OCI-LY1 (cell line): ENCODE data around the gene SLX4IP.

Experiments used
- H2AFZ ChIP-seq: fragments of 200-600 bp; sonication (generic), shearing (Covaris generic); 2 replicates; pipeline ENCODE4 v1.6.0; 2014; ENCODE audit warnings: antibody characterized with exemption, mild to moderate bottlenecking, low read length
- H3F3A ChIP-seq: fragments of 200-600 bp; sonication (generic), shearing (Covaris generic); 2 replicates; pipeline ENCODE4 v1.6.0; 2014; ENCODE audit warnings: mild to moderate bottlenecking, antibody characterized with exemption, low read length, moderate library complexity; ENCODE audit not compliant: insufficient read depth
- H3K27ac ChIP-seq: fragments of 200-600 bp; sonication (generic); 2 replicates; pipeline ENCODE4 v1.5.1; 2014; ENCODE audit warnings: low read length, mixed run types, mild to moderate bottlenecking, low read depth; ENCODE audit not compliant: poor library complexity, severe bottlenecking
- H3K27me3 ChIP-seq: fragments of 200-600 bp; sonication (generic); 2 replicates; pipeline ENCODE4 v1.6.0; 2014; ENCODE audit warnings: antibody characterized with exemption, mild to moderate bottlenecking, low read length, moderate library complexity; ENCODE audit not compliant: insufficient read depth
- H3K36me3 ChIP-seq: fragments of 200-600 bp; sonication (generic); 2 replicates; pipeline ENCODE4 v1.6.1; 2014; ENCODE audit warnings: mild to moderate bottlenecking, antibody characterized with exemption, low read length, moderate library complexity, mixed read lengths; ENCODE audit not compliant: insufficient read depth
- H3K4me1 ChIP-seq: fragments of 200-600 bp; sonication (generic); 2 replicates; pipeline ENCODE4 v1.5.1; 2014; ENCODE audit warnings: mild to moderate bottlenecking, low read length, moderate library complexity; ENCODE audit not compliant: insufficient read depth, severe bottlenecking
- H3K4me2 ChIP-seq: fragments of 200-600 bp; sonication (generic), shearing (Covaris generic); 2 replicates; pipeline ENCODE4 v1.6.1; 2014; ENCODE audit warnings: low read length
- H3K4me3 ChIP-seq: fragments of 200-600 bp; sonication (generic); 2 replicates; pipeline ENCODE4 v1.5.1; 2014; ENCODE audit warnings: low read length, low read depth, mild to moderate bottlenecking, mixed read lengths; ENCODE audit not compliant: poor library complexity, severe bottlenecking
- H3K79me2 ChIP-seq: fragments of 200-600 bp; shearing (Covaris generic); 2 replicates; pipeline ENCODE4 v1.6.1; 2016; ENCODE audit warnings: mixed run types, low read length, mixed read lengths; ENCODE audit not compliant: insufficient read depth
- H3K9ac ChIP-seq: fragments of 200-600 bp; sonication (generic), shearing (Covaris generic); 2 replicates; pipeline ENCODE4 v1.6.1; 2014; ENCODE audit warnings: mild to moderate bottlenecking, low read length, mixed read lengths
- H3K9me2 ChIP-seq: fragments of 200-600 bp; sonication (generic), shearing (Covaris generic); 2 replicates; pipeline ENCODE4 v1.6.1; 2014; ENCODE audit warnings: low read depth, mild to moderate bottlenecking, low read length, mixed read lengths
- H3K9me3 ChIP-seq: fragments of 200-600 bp; shearing (Covaris generic); 2 replicates; pipeline ENCODE4 v1.6.1; 2014; ENCODE audit warnings: low read length, mixed read lengths
- H4K20me1 ChIP-seq: fragments of 200-600 bp; sonication (generic), shearing (Covaris generic); 2 replicates; pipeline ENCODE4 v1.6.0; 2016; ENCODE audit warnings: mild to moderate bottlenecking, low read length; ENCODE audit not compliant: insufficient read depth
- CTCF ChIP-seq: fragments of 200-600 bp; sonication (generic), shearing (Covaris generic); IDR thresholded peaks from 2 replicates; pipeline ENCODE4 v1.5.1; 2017; ENCODE audit warnings: mild to moderate bottlenecking, antibody characterized with exemption, low read length, moderate library complexity, mixed read lengths
- EZH2 ChIP-seq: fragments of 200-600 bp; sonication (generic), shearing (Covaris generic); IDR thresholded peaks from 2 replicates; pipeline ENCODE4 v1.8.0; 2017; ENCODE audit warnings: borderline replicate concordance, mixed run types, mild to moderate bottlenecking, antibody characterized with exemption, low read length, moderate library complexity, mixed read lengths

SLX4IP gene

GRCh38 chr20:10465135-10465534, 30.0 kb downstream of the SLX4IP start:
- Histone ChIP-seq H3K4me1 (no peaks in the 10 kb centered on the region), H3K36me3 (peaks cover 10% of the 10 kb centered on the region), H3K27me3 (no peaks in the 10 kb centered on the region), H3K9ac (no peak overlapping the region), H3K9me2 (no peaks in the 10 kb centered on the region), H2AFZ (no peak overlapping the region), H3F3A (no peaks in the 10 kb centered on the region), H4K20me1 (no peaks in the 10 kb centered on the region), H3K4me2 (no peak overlapping the region), H3K79me2 (no peaks in the 10 kb centered on the region), H3K9me3 (no peaks in the 10 kb centered on the region), H3K4me3 (no peak overlapping the region), H3K27ac (no peak overlapping the region)
- TF ChIP-seq EZH2 (no peak), CTCF (no peak)

- Histone ChIP-seq H3K79me2 (no peaks in the 10 kb centered on the region), H3K36me3 (peaks cover 3% of the 10 kb centered on the region), H3K9ac (no peak overlapping the region)
Observed at GRCh38 chr20:10466325-10466724, 31.2 kb downstream of the SLX4IP start.

GRCh38 chr20:10466855-10467254, 31.8 kb downstream of the SLX4IP start:
- Histone ChIP-seq H3K9ac (no peak overlapping the region), H3K27ac (no peak overlapping the region)

More at GRCh38 chr20:10466325-10466724, 31.2 kb downstream of the SLX4IP start:
- no peak overlapping the region for H3K27ac ChIP-seq
- no peak overlapping the region for H2AFZ ChIP-seq
- H3F3A ChIP-seq = no peaks in the 10 kb centered on the region
- H3K4me1 ChIP-seq = no peaks in the 10 kb centered on the region
- TF ChIP-seq CTCF (no peak), EZH2 (no peak)
- H3K9me2 ChIP-seq = no peaks in the 10 kb centered on the region
- no peak overlapping the region for H3K4me3 ChIP-seq
- H3K27me3 ChIP-seq = no peaks in the 10 kb centered on the region
- H4K20me1 ChIP-seq = no peaks in the 10 kb centered on the region
- no peak overlapping the region for H3K4me2 ChIP-seq
- no peaks in the 10 kb centered on the region for H3K9me3 ChIP-seq

More at GRCh38 chr20:10466855-10467254, 31.8 kb downstream of the SLX4IP start:
- H3K9me2 ChIP-seq = no peaks in the 10 kb centered on the region
- no peak for TF ChIP-seq CTCF
- TF ChIP-seq EZH2 = no peak
- H3K27me3 ChIP-seq = no peaks in the 10 kb centered on the region
- H3K79me2 ChIP-seq = no peaks in the 10 kb centered on the region
- no peaks in the 10 kb centered on the region for H3K4me1 ChIP-seq
- H4K20me1 ChIP-seq = no peaks in the 10 kb centered on the region
- no peaks in the 10 kb centered on the region for H3F3A ChIP-seq
- no peak overlapping the region for H2AFZ ChIP-seq
- no peaks in the 10 kb centered on the region for H3K36me3 ChIP-seq
- H3K4me3 ChIP-seq = no peak overlapping the region
- no peak overlapping the region for H3K4me2 ChIP-seq
- H3K9me3 ChIP-seq = no peaks in the 10 kb centered on the region
